ENCODE results near the gene ADAMTS17.
"Not testable (repeated sequence)": the region's sequence is repeated elsewhere in the genome, so short reads cannot be mapped to it uniquely, and the experiment has no call there.

The ADAMTS17 gene

GRCh38 chr15:100075229-100075628 is 266.5 kb downstream of the ADAMTS17 start:
- no peaks in the 10 kb centered on the region for H3K9me3 ChIP-seq (ENCODE audit: control insufficient read depth, insufficient read depth, low read length)
- H3K4me1 ChIP-seq (ENCODE audit: insufficient read depth, low read length) = no peaks in the 10 kb centered on the region
- H3K9ac ChIP-seq (ENCODE audit: low read depth, low read length) = no peak overlapping the region
- H3K36me3 ChIP-seq (ENCODE audit: insufficient read depth, low read length) = no peaks in the 10 kb centered on the region

GRCh38 chr15:100073982-100074381 is 267.8 kb downstream of the ADAMTS17 start:
- Histone ChIP-seq H3K36me3 (ENCODE audit: insufficient read depth, low read length) (no peaks in the 10 kb centered on the region), H3K9me3 (ENCODE audit: control insufficient read depth, insufficient read depth, low read length) (no peaks in the 10 kb centered on the region), H3K9ac (ENCODE audit: low read depth, low read length) (no peak overlapping the region), H3K4me1 (ENCODE audit: insufficient read depth, low read length) (no peaks in the 10 kb centered on the region)

GRCh38 chr15:100066521-100067280 is 275.1 kb downstream of the ADAMTS17 start:
- not testable (repeated sequence) for H3K4me1 ChIP-seq (ENCODE audit: insufficient read depth, low read length); H3K9me3 ChIP-seq (ENCODE audit: control insufficient read depth, insufficient read depth, low read length); H3K9ac ChIP-seq (ENCODE audit: low read depth, low read length); H3K36me3 ChIP-seq (ENCODE audit: insufficient read depth, low read length)

GRCh38 chr15:100061944-100062343 is 279.8 kb downstream of the ADAMTS17 start:
- H3K4me1 ChIP-seq (ENCODE audit: insufficient read depth, low read length) = no peaks in the 10 kb centered on the region
- no peaks in the 10 kb centered on the region for H3K9me3 ChIP-seq (ENCODE audit: control insufficient read depth, insufficient read depth, low read length)
- H3K9ac ChIP-seq (ENCODE audit: low read depth, low read length) = no peak overlapping the region
- H3K36me3 ChIP-seq (ENCODE audit: insufficient read depth, low read length) = no peaks in the 10 kb centered on the region

GRCh38 chr15:100060276-100060926 is 281.4 kb downstream of the ADAMTS17 start:
- no peak overlapping the region for H3K9ac ChIP-seq (ENCODE audit: low read depth, low read length)
- H3K36me3 ChIP-seq (ENCODE audit: insufficient read depth, low read length) = no peaks in the 10 kb centered on the region
- H3K9me3 ChIP-seq (ENCODE audit: control insufficient read depth, insufficient read depth, low read length) = no peaks in the 10 kb centered on the region
- no peaks in the 10 kb centered on the region for H3K4me1 ChIP-seq (ENCODE audit: insufficient read depth, low read length)

- Histone ChIP-seq H3K36me3 (ENCODE audit: insufficient read depth, low read length) (no peaks in the 10 kb centered on the region), H3K9me3 (ENCODE audit: control insufficient read depth, insufficient read depth, low read length) (no peaks in the 10 kb centered on the region), H3K9ac (ENCODE audit: low read depth, low read length) (no peak overlapping the region), H3K4me1 (ENCODE audit: insufficient read depth, low read length) (no peaks in the 10 kb centered on the region)
Observed at GRCh38 chr15:100059521-100059920, 282.3 kb downstream of the ADAMTS17 start.

- Histone ChIP-seq H3K9ac (ENCODE audit: low read depth, low read length) (no peak overlapping the region), H3K36me3 (ENCODE audit: insufficient read depth, low read length) (no peaks in the 10 kb centered on the region), H3K4me1 (ENCODE audit: insufficient read depth, low read length) (no peaks in the 10 kb centered on the region), H3K9me3 (ENCODE audit: control insufficient read depth, insufficient read depth, low read length) (no peaks in the 10 kb centered on the region)
Observed at GRCh38 chr15:100059094-100059493, 282.7 kb downstream of the ADAMTS17 start.

GRCh38 chr15:100058458-100058857 is 283.3 kb downstream of the ADAMTS17 start:
- H3K4me1 ChIP-seq (ENCODE audit: insufficient read depth, low read length) = no peaks in the 10 kb centered on the region
- no peaks in the 10 kb centered on the region for H3K9me3 ChIP-seq (ENCODE audit: control insufficient read depth, insufficient read depth, low read length)
- H3K36me3 ChIP-seq (ENCODE audit: insufficient read depth, low read length) = no peaks in the 10 kb centered on the region
- H3K9ac ChIP-seq (ENCODE audit: low read depth, low read length) = no peak overlapping the region

- H3K36me3 ChIP-seq (ENCODE audit: insufficient read depth, low read length) = no peaks in the 10 kb centered on the region
- H3K9ac ChIP-seq (ENCODE audit: low read depth, low read length) = no peak overlapping the region
- no peaks in the 10 kb centered on the region for H3K4me1 ChIP-seq (ENCODE audit: insufficient read depth, low read length)
- no peaks in the 10 kb centered on the region for H3K9me3 ChIP-seq (ENCODE audit: control insufficient read depth, insufficient read depth, low read length)
Observed at GRCh38 chr15:100057281-100057680, 284.5 kb downstream of the ADAMTS17 start.

GRCh38 chr15:100056411-100057072 is 285.2 kb downstream of the ADAMTS17 start:
- Histone ChIP-seq H3K9ac (ENCODE audit: low read depth, low read length) (no peak overlapping the region), H3K36me3 (ENCODE audit: insufficient read depth, low read length) (no peaks in the 10 kb centered on the region), H3K4me1 (ENCODE audit: insufficient read depth, low read length) (no peaks in the 10 kb centered on the region), H3K9me3 (ENCODE audit: control insufficient read depth, insufficient read depth, low read length) (no peaks in the 10 kb centered on the region)

- no peaks in the 10 kb centered on the region for H3K4me1 ChIP-seq (ENCODE audit: insufficient read depth, low read length)
- H3K36me3 ChIP-seq (ENCODE audit: insufficient read depth, low read length) = no peaks in the 10 kb centered on the region
- no peak overlapping the region for H3K9ac ChIP-seq (ENCODE audit: low read depth, low read length)
- H3K9me3 ChIP-seq (ENCODE audit: control insufficient read depth, insufficient read depth, low read length) = no peaks in the 10 kb centered on the region
Observed at GRCh38 chr15:100055821-100056220, 286.0 kb downstream of the ADAMTS17 start.

- Histone ChIP-seq H3K4me1 (ENCODE audit: insufficient read depth, low read length) (no peaks in the 10 kb centered on the region), H3K9ac (ENCODE audit: low read depth, low read length) (no peak overlapping the region), H3K36me3 (ENCODE audit: insufficient read depth, low read length) (no peaks in the 10 kb centered on the region), H3K9me3 (ENCODE audit: control insufficient read depth, insufficient read depth, low read length) (no peaks in the 10 kb centered on the region)
Observed at GRCh38 chr15:100054539-100054938, 287.2 kb downstream of the ADAMTS17 start.

GRCh38 chr15:100053474-100054121 is 288.2 kb downstream of the ADAMTS17 start:
- Histone ChIP-seq H3K4me1 (ENCODE audit: insufficient read depth, low read length) (no peaks in the 10 kb centered on the region), H3K9ac (ENCODE audit: low read depth, low read length) (no peak overlapping the region), H3K9me3 (ENCODE audit: control insufficient read depth, insufficient read depth, low read length) (no peaks in the 10 kb centered on the region), H3K36me3 (ENCODE audit: insufficient read depth, low read length) (no peaks in the 10 kb centered on the region)

GRCh38 chr15:100052716-100053473 is 288.9 kb downstream of the ADAMTS17 start:
- no peaks in the 10 kb centered on the region for H3K9me3 ChIP-seq (ENCODE audit: control insufficient read depth, insufficient read depth, low read length)
- no peaks in the 10 kb centered on the region for H3K36me3 ChIP-seq (ENCODE audit: insufficient read depth, low read length)
- no peaks in the 10 kb centered on the region for H3K4me1 ChIP-seq (ENCODE audit: insufficient read depth, low read length)
- no peak overlapping the region for H3K9ac ChIP-seq (ENCODE audit: low read depth, low read length)

Data from ES-I3 (cell line).